ENCODE data around the gene CES3.

The CES3 gene

DNA sequence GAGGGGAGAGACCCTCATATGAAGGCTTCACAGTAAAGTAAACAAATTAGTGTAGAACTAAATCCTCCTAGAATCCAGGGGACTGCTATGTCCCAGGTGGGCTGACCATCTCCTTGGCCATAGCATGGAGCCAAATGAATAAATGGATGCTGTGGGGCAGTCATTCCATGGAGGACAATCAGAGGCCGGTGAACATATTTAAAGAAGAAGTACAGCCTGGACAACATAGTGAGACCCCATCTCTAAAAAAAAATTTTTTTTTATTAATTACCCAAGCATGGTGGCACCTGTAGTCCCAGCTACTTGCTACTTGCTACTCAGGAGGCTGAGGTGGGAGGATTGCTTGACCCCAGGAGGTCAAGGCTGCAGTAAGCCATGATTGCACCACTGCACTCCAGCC is 62.6 kb downstream of the CES3 start:
- Histone ChIP-seq H3K4me3 (ENCODE audit: low read length, poor library complexity, severe bottlenecking) (no peak overlapping the region), H3K9me3 (ENCODE audit: insufficient read depth, low read depth, low read length) (no peaks in the 10 kb centered on the region), H3K36me3 (ENCODE audit: insufficient read depth, low read length) (no peaks in the 10 kb centered on the region), H3K9ac (ENCODE audit: low read depth, low read length, poor library complexity, severe bottlenecking) (no peak overlapping the region), H3F3A (ENCODE audit: low read depth) (no peaks in the 10 kb centered on the region), H3K4me1 (ENCODE audit: insufficient read depth, low read length, poor library complexity, severe bottlenecking) (peaks cover 15% of the 10 kb centered on the region), H3K27me3 (ENCODE audit: insufficient read depth, low read length, poor library complexity, severe bottlenecking) (no peaks in the 10 kb centered on the region), H3K4me2 (ENCODE audit: low read depth, low read length, poor library complexity, severe bottlenecking) (no peak overlapping the region), H4K20me1 (ENCODE audit: insufficient read depth, low read length, poor library complexity, severe bottlenecking) (no peaks in the 10 kb centered on the region), H2AFZ (ENCODE audit: low read length) (no peak overlapping the region), H3K9me2 (replicated peaks; ENCODE audit: low read depth, low read length) (no peaks in the 10 kb centered on the region), H3K79me2 (ENCODE audit: insufficient read depth, low read length) (peaks cover 5% of the 10 kb centered on the region; the same call in 1 of the 2 replicates)
- TF ChIP-seq, protein P1, sequence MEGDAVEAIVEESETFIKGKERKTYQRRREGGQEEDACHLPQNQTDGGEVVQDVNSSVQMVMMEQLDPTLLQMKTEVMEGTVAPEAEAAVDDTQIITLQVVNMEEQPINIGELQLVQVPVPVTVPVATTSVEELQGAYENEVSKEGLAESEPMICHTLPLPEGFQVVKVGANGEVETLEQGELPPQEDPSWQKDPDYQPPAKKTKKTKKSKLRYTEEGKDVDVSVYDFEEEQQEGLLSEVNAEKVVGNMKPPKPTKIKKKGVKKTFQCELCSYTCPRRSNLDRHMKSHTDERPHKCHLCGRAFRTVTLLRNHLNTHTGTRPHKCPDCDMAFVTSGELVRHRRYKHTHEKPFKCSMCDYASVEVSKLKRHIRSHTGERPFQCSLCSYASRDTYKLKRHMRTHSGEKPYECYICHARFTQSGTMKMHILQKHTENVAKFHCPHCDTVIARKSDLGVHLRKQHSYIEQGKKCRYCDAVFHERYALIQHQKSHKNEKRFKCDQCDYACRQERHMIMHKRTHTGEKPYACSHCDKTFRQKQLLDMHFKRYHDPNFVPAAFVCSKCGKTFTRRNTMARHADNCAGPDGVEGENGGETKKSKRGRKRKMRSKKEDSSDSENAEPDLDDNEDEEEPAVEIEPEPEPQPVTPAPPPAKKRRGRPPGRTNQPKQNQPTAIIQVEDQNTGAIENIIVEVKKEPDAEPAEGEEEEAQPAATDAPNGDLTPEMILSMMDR (conservative IDR thresholded peaks at IDR 0.05; ENCODE audit: low read length) = no peak
- TF ChIP-seq EZH2phosphoT487 (IDR thresholded peaks at IDR 0.05; ENCODE audit: borderline replicate concordance) = no peak
